Astrocyte of the spinal cord (primary cell): ENCODE results near the gene DISP3.

Source experiments
- DNase-seq: peaks from one replicate; pipeline ENCODE4 v3.0.0; 2011; ENCODE audit warnings: low read depth, low spot score
- H3K4me3 ChIP-seq: 2 replicates; pipeline ENCODE4 v1.5.1; 2011; ENCODE audit warnings: low read depth, mild to moderate bottlenecking, low read length, moderate library complexity
- CTCF ChIP-seq: IDR thresholded peaks from 2 replicates; pipeline ENCODE4 v1.5.1; 2012; ENCODE audit warnings: low read depth, mild to moderate bottlenecking, low read length, inconsistent platforms
- in situ Hi-C: cut with HindIII; loops from 2 replicates; pipeline ENCODE4 v1.10.0; 2017; ENCODE audit warnings: low sequenced_read_pairs

The DISP3 gene

GRCh38 chr1:11516961-11517635 lies 38.1 kb downstream of the DISP3 start:
- H3K4me3 ChIP-seq: no peak overlapping the region
- DNase-seq: no peak
- in situ Hi-C loops: no loop called here
- TF ChIP-seq CTCF: no peak

GRCh38 chr1:11518016-11518701 lies 39.2 kb downstream of the DISP3 start:
- TF ChIP-seq CTCF: no peak
- DNase-seq: no peak
- in situ Hi-C loops: no loop called here
- no peak overlapping the region for H3K4me3 ChIP-seq

- TF ChIP-seq CTCF: no peak
- DNase-seq: no peak
- in situ Hi-C loops: no loop called here
- H3K4me3 ChIP-seq: no peak overlapping the region
These were observed 40.1 kb downstream of the DISP3 start for GRCh38 chr1:11518791-11519628.

GRCh38 chr1:11519629-11520031 lies 40.7 kb downstream of the DISP3 start:
- TF ChIP-seq CTCF: no peak
- H3K4me3 ChIP-seq: no peak overlapping the region
- DNase-seq: no peak
- in situ Hi-C loops: no loop called here

GRCh38 chr1:11520531-11521233 lies 41.7 kb downstream of the DISP3 start:
- H3K4me3 ChIP-seq: no peak overlapping the region
- in situ Hi-C loops: no loop called here
- no peak for DNase-seq
- no peak for TF ChIP-seq CTCF
